ENCODE data around the gene GPD2.

DNA sequence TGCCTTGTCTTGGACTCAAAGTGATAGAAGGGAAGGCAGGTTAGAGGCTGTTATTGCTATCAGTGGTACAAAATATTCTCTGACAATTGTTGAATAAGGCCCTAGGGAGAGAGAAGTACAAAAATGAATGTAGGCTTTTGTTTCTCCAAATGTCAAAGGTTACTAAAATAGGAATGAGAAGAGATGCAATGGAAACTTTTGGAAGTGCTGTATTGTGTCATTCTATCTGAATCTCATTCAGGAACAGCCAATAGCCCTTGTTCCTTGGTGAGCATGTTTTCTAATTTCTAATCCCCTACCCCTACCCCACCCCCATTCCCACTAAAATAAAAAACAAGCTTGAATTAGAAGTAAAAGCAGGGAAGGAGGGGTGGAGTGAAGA is 166.4 kb downstream of the GPD2 start:
- TF ChIP-seq, protein P1, sequence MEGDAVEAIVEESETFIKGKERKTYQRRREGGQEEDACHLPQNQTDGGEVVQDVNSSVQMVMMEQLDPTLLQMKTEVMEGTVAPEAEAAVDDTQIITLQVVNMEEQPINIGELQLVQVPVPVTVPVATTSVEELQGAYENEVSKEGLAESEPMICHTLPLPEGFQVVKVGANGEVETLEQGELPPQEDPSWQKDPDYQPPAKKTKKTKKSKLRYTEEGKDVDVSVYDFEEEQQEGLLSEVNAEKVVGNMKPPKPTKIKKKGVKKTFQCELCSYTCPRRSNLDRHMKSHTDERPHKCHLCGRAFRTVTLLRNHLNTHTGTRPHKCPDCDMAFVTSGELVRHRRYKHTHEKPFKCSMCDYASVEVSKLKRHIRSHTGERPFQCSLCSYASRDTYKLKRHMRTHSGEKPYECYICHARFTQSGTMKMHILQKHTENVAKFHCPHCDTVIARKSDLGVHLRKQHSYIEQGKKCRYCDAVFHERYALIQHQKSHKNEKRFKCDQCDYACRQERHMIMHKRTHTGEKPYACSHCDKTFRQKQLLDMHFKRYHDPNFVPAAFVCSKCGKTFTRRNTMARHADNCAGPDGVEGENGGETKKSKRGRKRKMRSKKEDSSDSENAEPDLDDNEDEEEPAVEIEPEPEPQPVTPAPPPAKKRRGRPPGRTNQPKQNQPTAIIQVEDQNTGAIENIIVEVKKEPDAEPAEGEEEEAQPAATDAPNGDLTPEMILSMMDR (IDR thresholded peaks at IDR 0.05; ENCODE audit: borderline replicate concordance, extremely low read depth, low read length, poor library complexity, severe bottlenecking) = no peak
- TF ChIP-seq EZH2 (IDR thresholded peaks at IDR 0.05; ENCODE audit: borderline replicate concordance, low read depth, low read length, severe bottlenecking) = no peak

Measured in DND-41 (cell line).